Esophagus squamous epithelium (tissue), 5 donors: ENCODE measurements around the gene STK31. TPM values are rescaled to one million over a fixed set of nuclear protein-coding genes. Genes with fewer than 3 reads are reported as not detected.
A peak's percentile ranks its signal among the peaks of the same experiment; 100 is the strongest.

Experiments
- DNase-seq: peaks from one replicate; lab custom pipeline; 2025; lab: John Stamatoyannopoulos, UW
- H3K27ac ChIP-seq, 4 donors: fragments of 200-600 bp; sonication (generic); one replicate each; pipeline ENCODE4 v1.5.1; 2016 to 2019; ENCODE audit warnings: mild to moderate bottlenecking in 1 of 4
- H3K27me3 ChIP-seq, 4 donors: fragments of 200-600 bp; sonication (generic); 1 replicate in 3 of 4; 2 replicates in 1 of 4; pipeline versions ENCODE4 v1.5.1 to v1.6.0; 2017 to 2021; ENCODE audit warnings: antibody characterized with exemption in 1 of 4
- H3K36me3 ChIP-seq, 3 donors: fragments of 200-600 bp; sonication (generic); one replicate each; pipeline ENCODE4 v1.5.1; 2016 to 2019
- H3K4me1 ChIP-seq, 3 donors: fragments of 200-600 bp; sonication (generic); one replicate each; pipeline ENCODE4 v1.5.1; 2017 to 2019
- H3K4me3 ChIP-seq, 4 donors: fragments of 200-600 bp; sonication (generic); 1 replicate in 3 of 4; 2 replicates in 1 of 4; pipeline ENCODE4 v1.5.1; 2016 to 2019; ENCODE audit warnings: mild to moderate bottlenecking in 2 of 4, moderate library complexity in 1 of 4
- H3K9me3 ChIP-seq, 3 donors: fragments of 200-600 bp; sonication (generic); one replicate each; pipeline ENCODE4 v1.5.1; 2016 to 2019
- CTCF ChIP-seq, 6 experiments: fragments of 450-650 bp in 4 of 6; fragments of 200-600 bp in 2 of 6; sonication (generic) in 2 of 6; IDR thresholded peaks; one replicate each; pipeline ENCODE4 v1.5.1; 2016 to 2019; ENCODE audit warnings: antibody characterized with exemption in 6 of 6, mild to moderate bottlenecking in 4 of 6, moderate library complexity in 4 of 6
- POLR2A ChIP-seq, 4 donors: fragments of 450-650 bp; IDR thresholded peaks; one replicate each; pipeline ENCODE4 v1.6.1; 2017; ENCODE audit warnings: antibody characterized with exemption in 4 of 4, mild to moderate bottlenecking in 4 of 4, moderate library complexity in 3 of 4
- WGBS, 2 donors: methylation state at CpG; one replicate each; pipeline ENCODE4 v1.1.5; 2018; 5-methylcytosine and 5-hydroxymethylcytosine counted together
- intact Hi-C: fragments of 100-400 bp; cut with DNase I; formaldehyde crosslinking; loops from one replicate; pipeline ENCODE4 v1.15.0; 2022
- total RNA-seq, 4 donors: library from RNA; depleted of rRNA; stranded (reverse); fragments of >200 nt; gene quantifications; one replicate each; pipeline ENCODE4 v1.1.0, GENCODE V29; 2016
- donor health status: DM: yes; HTN: yes; CAD: no.

STK31 gene
- total RNA-seq, 4 donors from 2014 or later: 0.49 to 0.67 (median 0.57) TPM; not detected in 1

DNA sequence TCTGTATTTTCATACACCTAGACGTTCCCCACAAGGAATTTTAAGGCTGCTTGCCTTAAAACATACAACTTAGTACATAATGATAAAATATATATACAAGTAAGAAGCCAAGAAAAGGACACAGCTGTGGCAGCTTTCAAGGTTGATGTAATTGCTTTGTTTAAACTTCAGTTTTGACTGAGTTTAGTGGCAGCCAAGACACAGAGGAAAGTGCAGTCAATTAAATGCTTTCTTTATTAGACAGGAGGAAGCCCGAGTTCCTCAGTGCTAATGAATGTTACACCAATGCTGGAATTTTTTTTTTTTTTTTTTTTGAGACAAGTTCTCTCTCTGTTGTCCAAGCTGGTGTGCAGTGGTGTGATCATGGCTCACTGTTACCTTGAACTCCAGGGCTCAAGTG is 11.2 kb upstream of the STK31 start:
- WGBS, 2 donors: 50 to 54% methylated on average over 2 of the region's 2 CpGs
- Histone ChIP-seq H3K27ac (no peak overlapping the region), H3K27me3 (no peaks in the 10 kb centered on the region), H3K4me1 (no peaks in the 10 kb centered on the region), H3K4me3 (no peak overlapping the region), H3K36me3 (peaks cover 0 to 75% (median 0%) of the 10 kb centered on the region in 3 donors), H3K9me3 (no peaks in the 10 kb centered on the region)
- no peak for DNase-seq
- intact Hi-C loops: no loop called here
- no peak for TF ChIP-seq POLR2A (IDR thresholded peaks at IDR 0.05)

- peaks cover 0 to 78% (median 0%) of the 10 kb centered on the region in 3 donors for H3K36me3 ChIP-seq
- intact Hi-C loops: no loop called here
- H3K27me3 ChIP-seq: no peaks in the 10 kb centered on the region
- H3K4me3 ChIP-seq: no peak overlapping the region
- TF ChIP-seq CTCF (IDR thresholded peaks at IDR 0.05): no peak
- no peak for TF ChIP-seq POLR2A (IDR thresholded peaks at IDR 0.05)
- no peak overlapping the region for H3K27ac ChIP-seq
- no peak for DNase-seq
- H3K4me1 ChIP-seq: no peaks in the 10 kb centered on the region
- 79% methylated on average over 4 of the region's 4 CpGs for WGBS, 2 donors
- peaks cover 0 to 3% (median 0%) of the 10 kb centered on the region in 3 donors for H3K9me3 ChIP-seq
Observed at GRCh38 chr7:23700046-23700445, 10.0 kb upstream of the STK31 start.

DNA sequence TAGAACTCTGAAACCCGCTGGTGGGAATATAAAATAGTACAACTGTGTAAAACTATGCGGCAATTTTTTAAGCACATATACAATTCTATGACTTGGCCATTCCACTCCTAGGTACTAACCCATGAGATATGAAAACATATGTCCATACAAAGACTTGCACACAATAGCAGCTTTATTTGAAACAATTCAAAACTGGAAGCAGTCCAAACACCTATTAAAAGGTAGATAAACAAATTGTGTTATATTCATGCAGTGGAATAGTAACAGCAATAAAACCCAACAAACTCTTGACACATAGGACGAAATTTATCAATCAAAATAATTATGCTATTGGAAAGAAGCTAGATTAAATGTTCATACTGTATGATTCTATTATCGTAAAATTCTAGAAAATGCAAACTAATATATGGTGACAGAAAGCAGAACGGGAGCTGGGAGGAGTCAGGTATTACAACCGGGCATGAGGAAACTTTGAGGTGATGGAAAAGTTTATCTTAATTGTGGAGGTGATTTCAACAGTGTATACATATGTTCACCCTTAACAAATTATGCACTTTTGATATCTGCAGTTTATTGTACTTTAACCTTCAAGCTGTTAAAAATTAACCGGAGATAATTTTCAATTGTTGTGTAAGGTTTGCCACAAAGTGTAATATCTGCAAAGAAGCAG is 803 bp upstream of the STK31 start:
- TF ChIP-seq CTCF (IDR thresholded peaks at IDR 0.05) (no peak), POLR2A (IDR thresholded peaks at IDR 0.05) (no peak)
- intact Hi-C loops: no loop called here
- H3K36me3 ChIP-seq: peaks cover 0 to 16% (median 0%) of the 10 kb centered on the region in 3 donors
- no peak for DNase-seq
- no peaks in the 10 kb centered on the region for H3K4me1 ChIP-seq
- H3K27me3 ChIP-seq: no peaks in the 10 kb centered on the region
- peaks cover 0 to 8% (median 0%) of the 10 kb centered on the region in 3 donors for H3K9me3 ChIP-seq
- WGBS, 2 donors: 78 to 79% methylated on average over 7 of the region's 7 CpGs
- no peak overlapping the region for H3K27ac ChIP-seq
- no peak overlapping the region for H3K4me3 ChIP-seq

DNA sequence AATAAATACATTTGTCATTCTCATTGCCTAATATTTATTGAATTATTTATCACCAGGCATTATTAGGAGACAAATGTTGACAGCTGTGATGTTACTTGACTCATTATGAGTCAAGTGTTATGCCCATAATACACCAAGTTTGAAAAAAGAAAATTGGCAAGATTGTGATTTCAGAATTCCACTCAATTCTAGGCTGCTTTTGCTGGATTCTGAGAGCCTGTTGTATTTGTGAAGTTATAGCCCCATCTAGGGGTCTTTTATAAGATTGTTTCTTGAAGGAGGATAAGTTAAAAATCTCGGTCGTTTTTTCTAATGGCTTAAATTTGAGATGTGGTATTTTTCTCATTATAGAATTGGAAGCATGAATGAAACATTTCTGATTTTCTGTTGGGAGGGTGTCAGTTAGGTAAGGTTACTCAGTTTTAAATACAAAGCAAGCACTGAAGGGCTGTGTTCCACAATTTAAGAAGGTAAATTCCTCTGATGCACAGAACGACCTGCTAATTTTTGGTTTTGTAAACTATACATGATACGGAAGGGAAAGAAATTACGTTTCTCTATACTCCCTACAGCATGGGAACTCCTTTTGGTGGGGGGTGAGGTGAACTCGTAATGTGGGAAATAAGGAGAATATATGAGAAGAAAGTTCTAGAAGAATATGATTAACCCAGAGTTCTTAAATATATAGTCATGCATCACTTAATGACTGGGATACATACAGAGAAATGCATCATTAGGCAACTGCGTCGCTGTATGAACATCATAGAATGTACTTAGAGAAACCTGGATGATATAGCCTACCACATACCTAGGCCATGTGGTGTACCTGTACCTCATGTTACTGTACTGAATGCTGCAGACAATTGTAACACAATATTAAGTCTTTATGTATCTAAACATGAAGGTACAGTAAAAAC is 2.6 kb downstream of the STK31 start:
- Histone ChIP-seq H3K9me3 (no peaks in the 10 kb centered on the region), H3K27ac (no peak overlapping the region), H3K4me3 (no peak overlapping the region), H3K36me3 (no peaks in the 10 kb centered on the region), H3K4me1 (no peaks in the 10 kb centered on the region), H3K27me3 (no peaks in the 10 kb centered on the region)
- WGBS, 2 donors: 37 to 44% methylated on average over 8 of the region's 8 CpGs
- TF ChIP-seq POLR2A (IDR thresholded peaks at IDR 0.05): no peak
- peak in 5 of 6 experiments; percentile 34 to 67 (median 49) for TF ChIP-seq CTCF (IDR thresholded peaks at IDR 0.05)
- intact Hi-C loops: loop anchor here (10.0 kb wide), 1 partner anchor 138 kb away; no protein-coding TSS in a partner anchor
- DNase-seq: no peak

DNA sequence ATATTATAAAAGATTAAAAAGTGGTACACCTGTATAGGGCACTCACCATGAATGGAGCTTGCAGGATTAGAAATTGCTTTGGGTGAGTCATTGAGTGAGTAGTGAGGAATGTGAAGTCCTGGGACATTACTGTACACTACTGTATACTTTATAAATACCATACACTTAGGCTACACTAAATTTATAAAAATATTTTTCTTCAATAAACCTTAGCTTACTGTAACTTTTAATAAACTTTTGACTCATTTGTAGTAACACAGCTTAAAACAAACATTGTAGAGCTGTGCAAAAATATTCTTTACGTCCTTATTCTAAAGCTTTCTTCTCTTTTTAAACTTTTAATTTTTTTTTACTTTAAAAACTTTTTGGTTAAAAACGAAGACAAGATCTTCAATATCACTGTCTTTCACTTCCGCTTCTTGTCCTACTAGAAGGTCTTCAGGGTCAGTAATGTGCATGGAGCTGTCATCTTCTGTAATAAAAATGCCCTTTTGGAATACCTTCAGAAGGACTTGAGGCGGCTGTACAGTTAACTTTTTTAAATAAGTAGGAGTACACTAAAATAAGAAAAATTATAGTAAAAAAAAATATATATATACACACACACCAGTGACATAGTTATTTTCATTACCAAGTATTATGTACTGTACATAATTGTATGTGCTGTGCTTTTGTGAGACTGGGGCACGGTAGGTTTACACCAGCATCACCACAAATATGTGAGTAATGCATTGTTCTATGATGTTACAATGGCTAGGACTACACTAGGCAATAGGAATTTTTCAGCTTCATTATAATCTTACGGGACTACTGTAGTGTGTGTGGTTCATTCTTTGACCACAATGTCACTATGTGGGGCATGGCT is 3.5 kb downstream of the STK31 start:
- no peaks in the 10 kb centered on the region for H3K36me3 ChIP-seq
- intact Hi-C loops: loop anchor here (10.0 kb wide), 1 partner anchor 139 kb away; no protein-coding TSS in a partner anchor
- H3K4me3 ChIP-seq: no peak overlapping the region
- TF ChIP-seq POLR2A (IDR thresholded peaks at IDR 0.05) (no peak), CTCF (IDR thresholded peaks at IDR 0.05) (no peak)
- WGBS, 2 donors: 63 to 68% methylated on average over 6 of the region's 6 CpGs
- no peak overlapping the region for H3K27ac ChIP-seq
- no peaks in the 10 kb centered on the region for H3K9me3 ChIP-seq
- no peaks in the 10 kb centered on the region for H3K27me3 ChIP-seq
- no peaks in the 10 kb centered on the region for H3K4me1 ChIP-seq
- DNase-seq: no peak
